Trophoblast cell (in vitro differentiated cells and primary cell): Measurements from ENCODE around the gene SPSB4.
A peak's percentile ranks its signal among the peaks of the same experiment; 100 is the strongest.

Experiments used
- DNase-seq, 2 donors: peaks; one replicate each; pipeline ENCODE4 v3.0.0-alpha.2; 2016
- H2AFZ ChIP-seq: 2 replicates; pipeline ENCODE4 v1.6.1; 2013; ENCODE audit warnings: low read length, moderate library complexity, mild to moderate bottlenecking; ENCODE audit not compliant: insufficient read depth, poor library complexity
- H2AK5ac ChIP-seq: 2 replicates; pipeline ENCODE4 v1.6.1; 2013; ENCODE audit warnings: mild to moderate bottlenecking, low read length
- H2BK120ac ChIP-seq: 2 replicates; pipeline ENCODE4 v1.6.1; 2013; ENCODE audit warnings: low read length, mild to moderate bottlenecking, moderate library complexity; ENCODE audit not compliant: insufficient read depth, poor library complexity
- H2BK12ac ChIP-seq: 2 replicates; pipeline ENCODE4 v1.6.1; 2013; ENCODE audit warnings: mild to moderate bottlenecking, low read length, moderate library complexity
- H2BK5ac ChIP-seq: 2 replicates; pipeline ENCODE4 v1.6.1; 2013; ENCODE audit warnings: low read length, low read depth, moderate library complexity, mild to moderate bottlenecking; ENCODE audit not compliant: poor library complexity
- H3K14ac ChIP-seq: 2 replicates; pipeline ENCODE4 v1.6.1; 2013; ENCODE audit warnings: mild to moderate bottlenecking, low read length
- H3K18ac ChIP-seq: 2 replicates; pipeline ENCODE4 v1.6.1; 2013; ENCODE audit warnings: mild to moderate bottlenecking, low read length
- H3K23ac ChIP-seq: 2 replicates; pipeline ENCODE4 v1.6.1; 2013; ENCODE audit warnings: low read length
- H3K27ac ChIP-seq: 2 replicates; pipeline ENCODE4 v1.5.1; 2013; ENCODE audit warnings: low read depth, mild to moderate bottlenecking, inconsistent platforms, low read length, moderate library complexity
- H3K27me3 ChIP-seq: 2 replicates; pipeline ENCODE4 v1.6.1; 2013; ENCODE audit warnings: inconsistent platforms, mild to moderate bottlenecking, low read length, moderate library complexity; ENCODE audit not compliant: insufficient read depth
- H3K36me3 ChIP-seq, 2 experiments: 1 replicate in 1 of 2; 2 replicates in 1 of 2; pipeline ENCODE4 v1.6.1; 2013; ENCODE audit warnings: low read length in 2 of 2, mild to moderate bottlenecking in 2 of 2, moderate library complexity in 1 of 2; ENCODE audit not compliant: insufficient read depth in 2 of 2, control insufficient read depth in 1 of 2
- H3K4ac ChIP-seq: 2 replicates; pipeline ENCODE4 v1.6.1; 2013; ENCODE audit warnings: low read depth, mild to moderate bottlenecking, low read length, moderate library complexity
- H3K4me1 ChIP-seq, 2 experiments: 1 replicate in 1 of 2; 2 replicates in 1 of 2; pipeline ENCODE4 v1.6.1; 2013; ENCODE audit warnings: low read length in 2 of 2, mild to moderate bottlenecking in 2 of 2, moderate library complexity in 1 of 2; ENCODE audit not compliant: insufficient read depth in 2 of 2, control insufficient read depth in 1 of 2
- H3K4me2 ChIP-seq: 2 replicates; pipeline ENCODE4 v1.6.1; 2013; ENCODE audit warnings: inconsistent platforms, mild to moderate bottlenecking, low read length, moderate library complexity
- H3K4me3 ChIP-seq: 2 replicates; pipeline ENCODE4 v1.5.1; 2013; ENCODE audit warnings: mild to moderate bottlenecking, low read depth, low read length, inconsistent platforms
- H3K79me1 ChIP-seq: one replicate; pipeline ENCODE4 v1.6.1; 2013; ENCODE audit warnings: low read length
- H3K79me2 ChIP-seq: 2 replicates; pipeline ENCODE4 v1.6.1; 2013; ENCODE audit warnings: low read length, mild to moderate bottlenecking; ENCODE audit not compliant: control insufficient read depth, insufficient read depth, poor library complexity
- H3K9ac ChIP-seq: 2 replicates; pipeline ENCODE4 v1.6.1; 2013; ENCODE audit warnings: mild to moderate bottlenecking, low read length
- H3K9me3 ChIP-seq: 2 replicates; pipeline ENCODE4 v1.6.1; 2013; ENCODE audit warnings: low read depth, mild to moderate bottlenecking, control low read depth, inconsistent platforms, low read length; ENCODE audit not compliant: insufficient read depth
- H4K12ac ChIP-seq: 2 replicates; pipeline ENCODE4 v1.6.1; 2013; ENCODE audit warnings: low read depth, mild to moderate bottlenecking, low read length, moderate library complexity
- H4K8ac ChIP-seq: 2 replicates; pipeline ENCODE4 v1.6.1; 2013; ENCODE audit warnings: low read depth, mild to moderate bottlenecking, low read length, moderate library complexity
- H4K91ac ChIP-seq: one replicate; pipeline ENCODE4 v1.6.1; 2013; ENCODE audit warnings: low read depth, mild to moderate bottlenecking, low read length, moderate library complexity
- WGBS: extraction: QIAGEN DNeasy Blood & Tissue Kit; methylation state at CpG from one replicate; pipeline ENCODE4 v1.1.7; 2013; ENCODE audit warnings: missing lambda C conversion rate; ENCODE audit not compliant: insufficient read length, insufficient coverage; ENCODE audit errors: extremely low coverage; 5-methylcytosine and 5-hydroxymethylcytosine counted together

SPSB4 gene

DNA sequence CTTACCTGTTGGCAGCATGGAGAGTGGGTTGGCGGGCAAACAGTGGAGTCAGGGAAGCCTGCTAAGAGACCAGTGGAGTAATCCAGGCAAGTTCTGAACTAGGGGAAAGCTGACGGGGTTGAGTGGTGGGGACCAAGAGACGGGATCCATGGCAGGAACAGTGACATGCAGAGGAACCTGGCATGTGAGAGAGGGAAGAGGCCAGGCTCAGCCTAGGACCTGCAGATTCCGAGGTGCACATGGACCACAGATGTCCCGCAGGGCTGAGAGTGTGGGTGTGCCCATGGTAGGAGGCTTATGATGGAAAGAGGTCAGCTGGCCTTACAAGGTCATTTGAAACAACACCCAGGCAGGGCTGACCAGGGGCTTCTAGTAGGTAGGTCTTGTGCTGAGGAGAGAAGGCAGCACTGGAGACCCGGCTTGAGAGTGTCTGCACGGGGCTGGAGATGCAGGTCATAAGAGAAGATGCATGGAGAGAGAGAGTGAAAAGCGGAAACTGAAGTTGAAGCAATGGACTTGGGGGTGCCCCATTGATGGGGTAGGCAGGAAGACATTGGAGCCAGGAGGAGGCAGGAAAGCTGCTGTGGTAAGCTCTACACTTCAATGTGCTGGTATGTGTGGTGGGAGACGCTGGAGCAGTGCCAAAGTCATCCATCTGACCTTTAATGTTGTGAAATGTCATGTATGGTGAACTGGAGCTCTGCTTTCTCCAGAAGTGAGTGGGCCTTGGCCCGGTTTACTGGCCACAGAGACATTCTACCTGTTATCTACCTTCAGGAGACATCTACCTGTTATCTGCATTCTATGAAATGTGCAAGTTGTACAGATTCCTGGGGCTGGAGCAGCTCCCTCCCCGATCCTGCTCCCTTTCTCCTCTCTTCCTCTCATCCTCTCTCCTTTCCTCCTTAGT lies 4.6 kb downstream of the SPSB4 start:
- H3K79me2 ChIP-seq: peaks cover 40% of the 10 kb centered on the region
- peaks cover 5% of the 10 kb centered on the region for H3K9me3 ChIP-seq
- H2AK5ac ChIP-seq: no peak overlapping the region
- no peak overlapping the region for H4K91ac ChIP-seq
- H3K27ac ChIP-seq: no peak overlapping the region
- H4K12ac ChIP-seq: no peak overlapping the region
- no peak overlapping the region for H3K14ac ChIP-seq
- WGBS: no CpG with 5 or more reads among the region's 11 CpGs
- H3K4me2 ChIP-seq: no peak overlapping the region
- H3K27me3 ChIP-seq: no peaks in the 10 kb centered on the region
- no peak overlapping the region for H2BK5ac ChIP-seq
- H3K36me3 ChIP-seq: peaks cover 0 to 3% of the 10 kb centered on the region in 2 experiments
- peak overlapping the region; percentile 91 for H3K4ac ChIP-seq
- H3K4me1 ChIP-seq: peaks cover 8 to 21% of the 10 kb centered on the region in 2 experiments
- peaks cover 16% of the 10 kb centered on the region for H3K79me1 ChIP-seq
- H4K8ac ChIP-seq: no peak overlapping the region
- no peak overlapping the region for H3K23ac ChIP-seq
- no peak overlapping the region for H2AFZ ChIP-seq
- no peak overlapping the region for H3K18ac ChIP-seq
- no peak overlapping the region for H2BK12ac ChIP-seq
- H3K9ac ChIP-seq: no peak overlapping the region
- no peak overlapping the region for H3K4me3 ChIP-seq
- H2BK120ac ChIP-seq: no peak overlapping the region
- no peak for DNase-seq

DNA sequence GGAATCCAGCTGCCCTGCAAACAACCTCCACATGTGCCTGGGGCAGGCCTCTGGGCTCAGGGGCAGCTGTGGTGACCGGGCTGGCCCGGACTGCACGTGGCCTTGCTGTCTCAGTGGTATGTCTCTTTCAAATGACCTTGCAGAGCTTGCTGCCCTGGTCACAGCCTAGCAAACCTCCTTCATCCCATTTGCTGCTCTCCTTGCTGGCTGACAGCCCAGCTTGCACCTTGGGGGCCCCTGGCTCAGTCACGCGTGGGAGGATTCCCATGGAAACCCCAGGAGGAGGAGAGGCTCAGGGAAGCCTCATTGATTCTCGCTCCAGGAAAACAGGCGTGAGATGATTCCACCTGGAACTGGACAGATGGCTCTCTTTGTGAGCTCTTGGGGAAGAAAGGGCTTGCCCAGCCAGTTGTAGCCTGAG lies 5.6 kb downstream of the SPSB4 start:
- Histone ChIP-seq H4K91ac (no peak overlapping the region), H3K4me2 (no peak overlapping the region), H2BK12ac (no peak overlapping the region), H3K79me1 (peaks cover 10% of the 10 kb centered on the region), H2AK5ac (no peak overlapping the region), H3K23ac (no peak overlapping the region), H3K4ac (no peak overlapping the region), H2AFZ (no peak overlapping the region), H4K8ac (no peak overlapping the region), H4K12ac (no peak overlapping the region), H3K4me1 (peaks cover 8 to 19% of the 10 kb centered on the region in 2 experiments), H3K27ac (no peak overlapping the region), H3K27me3 (no peaks in the 10 kb centered on the region), H3K9ac (no peak overlapping the region), H3K18ac (no peak overlapping the region), H2BK120ac (no peak overlapping the region), H3K14ac (no peak overlapping the region), H2BK5ac (no peak overlapping the region), H3K36me3 (peaks cover 0 to 3% of the 10 kb centered on the region in 2 experiments), H3K4me3 (no peak overlapping the region), H3K79me2 (peaks cover 36% of the 10 kb centered on the region), H3K9me3 (peaks cover 5% of the 10 kb centered on the region)
- no peak for DNase-seq
- no CpG with 5 or more reads among the region's 7 CpGs for WGBS

DNA sequence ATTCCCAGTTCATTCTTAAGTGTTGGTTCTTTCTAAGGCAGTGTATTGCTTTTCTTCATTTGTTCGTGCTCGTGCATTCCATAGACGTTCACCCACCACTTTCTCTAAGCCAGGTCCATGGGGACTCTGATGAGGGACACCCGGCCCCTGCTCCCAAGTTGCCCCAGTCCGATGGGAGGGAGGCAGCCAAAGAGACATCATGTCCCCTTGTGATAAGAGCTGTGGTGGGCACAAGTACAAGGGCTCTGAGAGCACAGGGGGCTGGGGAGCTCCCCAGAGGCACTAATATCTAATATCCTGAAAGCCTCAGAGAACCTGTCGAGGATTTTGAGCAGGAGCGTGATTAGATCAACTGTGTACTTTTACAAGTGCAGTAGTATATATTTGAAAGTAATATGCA lies 6.3 kb downstream of the SPSB4 start:
- H3K23ac ChIP-seq: no peak overlapping the region
- H4K12ac ChIP-seq: no peak overlapping the region
- no peak overlapping the region for H4K91ac ChIP-seq
- no peak overlapping the region for H3K14ac ChIP-seq
- H3K79me1 ChIP-seq: peaks cover 5% of the 10 kb centered on the region
- H2AFZ ChIP-seq: no peak overlapping the region
- no peak overlapping the region for H2BK12ac ChIP-seq
- peaks cover 8 to 19% of the 10 kb centered on the region in 2 experiments for H3K4me1 ChIP-seq
- no peak overlapping the region for H2AK5ac ChIP-seq
- no peak overlapping the region for H3K4me3 ChIP-seq
- peaks cover 33% of the 10 kb centered on the region for H3K79me2 ChIP-seq
- no peaks in the 10 kb centered on the region for H3K27me3 ChIP-seq
- no peak overlapping the region for H2BK5ac ChIP-seq
- peak overlapping the region; percentile 72 for H3K4ac ChIP-seq
- DNase-seq: no peak
- H3K27ac ChIP-seq: no peak overlapping the region
- H3K36me3 ChIP-seq: peaks cover 0 to 3% of the 10 kb centered on the region in 2 experiments
- no peak overlapping the region for H3K4me2 ChIP-seq
- no peak overlapping the region for H4K8ac ChIP-seq
- WGBS: no CpG with 5 or more reads among the region's 7 CpGs
- H3K18ac ChIP-seq: no peak overlapping the region
- H3K9me3 ChIP-seq: peaks cover 5% of the 10 kb centered on the region
- H2BK120ac ChIP-seq: no peak overlapping the region
- H3K9ac ChIP-seq: peak overlapping the region; percentile 12

DNA sequence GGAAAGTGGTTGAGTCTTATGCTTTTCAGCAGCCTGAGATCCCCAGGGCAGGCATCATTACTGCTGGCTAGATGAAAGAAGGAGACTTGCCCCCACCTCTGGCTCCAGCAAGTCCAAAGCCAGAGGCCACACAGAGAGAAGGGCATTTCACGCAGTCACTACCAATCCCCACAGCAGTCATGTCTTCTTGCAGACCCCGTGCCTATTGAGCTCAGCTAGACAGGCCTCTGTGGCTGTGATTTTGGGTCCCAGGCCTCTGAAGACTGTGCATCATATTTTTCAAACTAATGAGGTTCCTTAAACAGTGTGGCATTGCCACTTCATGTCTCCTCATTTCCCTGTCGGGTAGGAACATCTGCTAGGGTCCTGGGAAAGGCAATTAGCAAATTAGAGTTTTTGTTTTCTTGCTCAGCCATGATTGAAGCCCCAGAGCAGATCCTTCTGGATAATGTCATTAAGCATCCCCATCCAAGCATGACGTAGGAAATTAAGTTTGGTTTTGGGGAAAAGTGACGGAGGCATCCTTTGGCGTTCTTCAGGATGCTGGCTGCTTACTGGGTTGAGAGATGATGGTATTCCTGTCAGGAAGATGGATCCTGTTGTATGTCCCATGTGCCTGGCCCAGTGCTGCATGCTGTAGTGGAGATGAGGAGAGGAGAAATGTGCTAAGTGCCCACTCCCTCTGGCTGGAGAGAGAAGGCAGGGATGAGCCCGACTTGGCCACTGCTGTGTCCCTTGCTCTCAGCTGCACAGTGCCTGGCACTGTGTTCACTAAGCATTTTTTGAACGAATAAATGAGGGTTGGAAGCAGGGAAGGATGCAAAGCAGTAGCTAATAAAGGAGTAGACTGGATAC lies 7.0 kb downstream of the SPSB4 start:
- no peak overlapping the region for H3K9ac ChIP-seq
- no peak overlapping the region for H3K23ac ChIP-seq
- H2AFZ ChIP-seq: no peak overlapping the region
- H4K12ac ChIP-seq: no peak overlapping the region
- no peak overlapping the region for H3K27ac ChIP-seq
- no peaks in the 10 kb centered on the region for H3K79me1 ChIP-seq
- H3K4ac ChIP-seq: peak overlapping the region; percentile 16
- peaks cover 0 to 3% of the 10 kb centered on the region in 2 experiments for H3K36me3 ChIP-seq
- no peak overlapping the region for H2BK12ac ChIP-seq
- H2AK5ac ChIP-seq: no peak overlapping the region
- no peak for DNase-seq
- H3K14ac ChIP-seq: no peak overlapping the region
- no peak overlapping the region for H4K8ac ChIP-seq
- H3K9me3 ChIP-seq: peaks cover 5% of the 10 kb centered on the region
- H3K4me3 ChIP-seq: no peak overlapping the region
- H3K18ac ChIP-seq: no peak overlapping the region
- H4K91ac ChIP-seq: no peak overlapping the region
- peaks cover 8 to 19% of the 10 kb centered on the region in 2 experiments for H3K4me1 ChIP-seq
- H3K4me2 ChIP-seq: no peak overlapping the region
- H3K27me3 ChIP-seq: no peaks in the 10 kb centered on the region
- no CpG with 5 or more reads among the region's 8 CpGs for WGBS
- peaks cover 28% of the 10 kb centered on the region for H3K79me2 ChIP-seq
- H2BK5ac ChIP-seq: no peak overlapping the region
- no peak overlapping the region for H2BK120ac ChIP-seq
